Measurements from ENCODE around the gene ACER3. TPM values are rescaled to one million over a fixed set of nuclear protein-coding genes. Genes with fewer than 3 reads are reported as not detected.
A peak's percentile ranks its signal among the peaks of the same experiment; 100 is the strongest.

ACER3 gene
- polyA plus RNA-seq, 3 donors, result 22.9 to 45.4 (median 23.6) TPM

DNA sequence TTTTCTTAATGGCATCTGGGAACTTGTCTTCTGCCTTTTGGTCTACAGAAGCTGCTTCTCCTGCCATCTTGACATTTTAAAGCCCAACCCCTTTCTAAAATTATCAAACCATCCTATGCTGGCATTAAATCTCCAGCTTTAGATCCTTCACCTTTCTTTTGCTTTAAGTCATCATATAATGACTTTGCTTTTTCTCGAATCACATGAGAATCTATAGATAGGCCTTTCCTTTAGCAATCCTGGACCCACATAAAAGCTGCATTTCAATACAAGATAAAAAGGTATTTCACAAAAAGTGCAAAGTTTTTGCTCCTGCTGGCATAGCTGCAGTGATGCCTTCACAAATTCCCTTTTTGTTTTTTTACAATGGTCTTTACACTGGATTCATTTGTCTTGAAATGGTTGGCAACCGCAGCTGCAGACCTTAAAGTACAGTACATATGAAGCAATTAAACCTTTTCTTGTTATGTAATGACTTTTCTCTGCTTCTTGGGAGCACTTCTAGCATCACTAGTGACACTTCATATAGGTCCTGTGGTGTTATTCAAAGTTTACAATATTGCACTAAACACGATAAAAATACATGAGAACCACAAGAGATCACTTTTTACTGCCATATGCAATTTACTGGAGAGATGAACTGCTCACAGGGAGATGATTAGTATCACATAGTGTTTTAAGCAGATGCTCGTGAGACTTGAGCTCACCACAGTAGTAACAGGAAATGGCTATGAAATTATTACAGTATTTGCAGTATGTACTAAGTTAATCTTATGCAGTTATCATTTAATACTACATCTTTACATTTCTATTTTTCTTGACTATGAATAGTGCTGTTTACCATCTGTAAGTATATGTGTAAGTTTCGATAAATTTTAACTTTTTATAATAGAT lies 41.6 kb downstream of the ACER3 start:
- no peak for DNase-seq
- peaks cover 3 to 9% of the 10 kb centered on the region in 2 donors for H3K9me3 ChIP-seq (replicated peaks in 1 of 2; ENCODE audit: control insufficient read depth in 1 of 2, insufficient read depth in 1 of 2, low read length in 2 of 2)
- Mint-ChIP-seq H3K9me3 (peaks cover 0 to 6% (median 3%) of the 10 kb centered on the region in 7 donors), H3K36me3 (peaks cover 17 to 37% of the 10 kb centered on the region in 2 donors), H3K27ac (peak overlapping the region in 2 of 7 donors; percentile 17 to 27), H3K4me3 (no peak overlapping the region), H3K4me1 (peaks cover 19% of the 10 kb centered on the region), H3K27me3 (ENCODE audit: low read depth in 3 of 3) (no peaks in the 10 kb centered on the region)
- H3K27me3 ChIP-seq (ENCODE audit: control insufficient read depth in 2 of 2, insufficient read depth in 2 of 2, low read length in 2 of 2), result no peaks in the 10 kb centered on the region
- no peak overlapping the region for H3K9ac ChIP-seq (ENCODE audit: insufficient read depth, low read length, poor library complexity, severe bottlenecking)
- TF ChIP-seq, protein P1, sequence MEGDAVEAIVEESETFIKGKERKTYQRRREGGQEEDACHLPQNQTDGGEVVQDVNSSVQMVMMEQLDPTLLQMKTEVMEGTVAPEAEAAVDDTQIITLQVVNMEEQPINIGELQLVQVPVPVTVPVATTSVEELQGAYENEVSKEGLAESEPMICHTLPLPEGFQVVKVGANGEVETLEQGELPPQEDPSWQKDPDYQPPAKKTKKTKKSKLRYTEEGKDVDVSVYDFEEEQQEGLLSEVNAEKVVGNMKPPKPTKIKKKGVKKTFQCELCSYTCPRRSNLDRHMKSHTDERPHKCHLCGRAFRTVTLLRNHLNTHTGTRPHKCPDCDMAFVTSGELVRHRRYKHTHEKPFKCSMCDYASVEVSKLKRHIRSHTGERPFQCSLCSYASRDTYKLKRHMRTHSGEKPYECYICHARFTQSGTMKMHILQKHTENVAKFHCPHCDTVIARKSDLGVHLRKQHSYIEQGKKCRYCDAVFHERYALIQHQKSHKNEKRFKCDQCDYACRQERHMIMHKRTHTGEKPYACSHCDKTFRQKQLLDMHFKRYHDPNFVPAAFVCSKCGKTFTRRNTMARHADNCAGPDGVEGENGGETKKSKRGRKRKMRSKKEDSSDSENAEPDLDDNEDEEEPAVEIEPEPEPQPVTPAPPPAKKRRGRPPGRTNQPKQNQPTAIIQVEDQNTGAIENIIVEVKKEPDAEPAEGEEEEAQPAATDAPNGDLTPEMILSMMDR (IDR thresholded peaks at IDR 0.05), result no peak
- H2AFZ ChIP-seq (ENCODE audit: insufficient read depth, low read depth, low read length, poor library complexity, severe bottlenecking), result no peak overlapping the region
- peak overlapping the region in 1 of 2 donors; percentile 10 for H3K27ac ChIP-seq (ENCODE audit: low read depth in 1 of 2, low read length in 2 of 2)
- intact Hi-C loops (cut with micrococcal nuclease), result no loop called here
- peaks cover 70% of the 10 kb centered on the region for H3K79me2 ChIP-seq (ENCODE audit: insufficient read depth, low read length)
- peaks cover 0 to 41% of the 10 kb centered on the region in 2 donors for H3K36me3 ChIP-seq (replicated peaks in 1 of 2; ENCODE audit: control insufficient read depth in 1 of 2, insufficient read depth in 2 of 2, low read length in 2 of 2)
- H4K20me1 ChIP-seq (ENCODE audit: insufficient read depth, low read length), result peaks cover 84% of the 10 kb centered on the region
- H3K4me1 ChIP-seq (ENCODE audit: control insufficient read depth in 1 of 2, insufficient read depth in 2 of 2, low read length in 2 of 2), result no peaks in the 10 kb centered on the region
- no peak overlapping the region for H3K4me2 ChIP-seq (replicated peaks; ENCODE audit: extremely low read depth, low read length, poor library complexity, severe bottlenecking)
- H3K4me3 ChIP-seq (replicated peaks in 1 of 3; ENCODE audit: low read depth in 2 of 3, low read length in 3 of 3), result no peak overlapping the region
- WGBS (ENCODE audit: insufficient coverage), result no CpG with 5 or more reads among the region's 5 CpGs

DNA sequence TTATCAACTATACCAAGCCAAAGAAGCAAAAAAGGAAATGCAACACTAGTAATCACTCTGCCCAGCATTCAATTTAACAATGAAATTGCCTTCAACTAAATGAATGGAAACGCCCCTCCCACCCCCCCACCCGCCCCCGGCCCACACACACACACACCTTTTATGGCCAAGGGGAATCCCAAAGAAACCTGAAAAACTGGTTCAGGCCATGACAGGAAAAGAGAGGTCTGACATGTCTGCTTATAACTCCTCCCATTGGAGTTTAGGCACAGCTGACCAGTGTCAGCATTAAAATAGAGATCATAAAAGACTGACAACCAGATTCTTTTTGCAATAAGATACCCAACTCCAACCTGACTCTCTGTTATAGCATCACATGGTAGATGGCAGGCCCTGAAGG lies 42.6 kb downstream of the ACER3 start:
- TF ChIP-seq, protein P1 (IDR thresholded peaks at IDR 0.05), result no peak
- H3K9me3 ChIP-seq (replicated peaks in 1 of 2; ENCODE audit: control insufficient read depth in 1 of 2, insufficient read depth in 1 of 2, low read length in 2 of 2), result peaks cover 3 to 9% of the 10 kb centered on the region in 2 donors
- no peaks in the 10 kb centered on the region for H3K27me3 ChIP-seq (ENCODE audit: control insufficient read depth in 2 of 2, insufficient read depth in 2 of 2, low read length in 2 of 2)
- peaks cover 0 to 39% of the 10 kb centered on the region in 2 donors for H3K36me3 ChIP-seq (replicated peaks in 1 of 2; ENCODE audit: control insufficient read depth in 1 of 2, insufficient read depth in 2 of 2, low read length in 2 of 2)
- no peak overlapping the region for H3K4me3 ChIP-seq (replicated peaks in 1 of 3; ENCODE audit: low read depth in 2 of 3, low read length in 3 of 3)
- Mint-ChIP-seq H3K9me3 (peaks cover 0 to 6% (median 4%) of the 10 kb centered on the region in 7 donors), H3K27me3 (ENCODE audit: low read depth in 3 of 3) (no peaks in the 10 kb centered on the region), H3K4me1 (peaks cover 19% of the 10 kb centered on the region), H3K36me3 (peaks cover 19 to 39% of the 10 kb centered on the region in 2 donors), H3K4me3 (no peak overlapping the region), H3K27ac (no peak overlapping the region)
- H3K79me2 ChIP-seq (ENCODE audit: insufficient read depth, low read length), result peaks cover 64% of the 10 kb centered on the region
- H3K4me2 ChIP-seq (replicated peaks; ENCODE audit: extremely low read depth, low read length, poor library complexity, severe bottlenecking), result no peak overlapping the region
- intact Hi-C loops (cut with micrococcal nuclease), result no loop called here
- no CpG with 5 or more reads among the region's 3 CpGs for WGBS (ENCODE audit: insufficient coverage)
- peaks cover 78% of the 10 kb centered on the region for H4K20me1 ChIP-seq (ENCODE audit: insufficient read depth, low read length)
- no peak overlapping the region for H3K9ac ChIP-seq (ENCODE audit: insufficient read depth, low read length, poor library complexity, severe bottlenecking)
- no peak for DNase-seq
- no peak overlapping the region for H2AFZ ChIP-seq (ENCODE audit: insufficient read depth, low read depth, low read length, poor library complexity, severe bottlenecking)
- no peak overlapping the region for H3K27ac ChIP-seq (ENCODE audit: low read depth in 1 of 2, low read length in 2 of 2)
- H3K4me1 ChIP-seq (ENCODE audit: control insufficient read depth in 1 of 2, insufficient read depth in 2 of 2, low read length in 2 of 2), result no peaks in the 10 kb centered on the region

Measured in CD14-positive monocyte (primary cell).